ENCODE measurements around the gene PLD1. TPM values are rescaled to one million over a fixed set of nuclear protein-coding genes. Genes with fewer than 3 reads are reported as not detected.

The PLD1 gene
- total RNA-seq, 1 donor from 2014 or later = 4.1 TPM

Other genes starting within 250 kb of the PLD1 start
- gene TMEM212, start 32.9 kb upstream of the PLD1 start, total RNA-seq = not detected
- gene FNDC3B, start 229.1 kb upstream of the PLD1 start, total RNA-seq = 14.7 TPM